NCI-H1105 (cell line): Measurements from ENCODE around the gene GNS.
"Not testable (repeated sequence)": the region's sequence is repeated elsewhere in the genome, so short reads cannot be mapped to it uniquely, and the experiment has no call there.

Experiments
- DNase-seq: peaks from one replicate; lab custom pipeline; 2025; lab: John Stamatoyannopoulos, UW

Gene GNS

DNA sequence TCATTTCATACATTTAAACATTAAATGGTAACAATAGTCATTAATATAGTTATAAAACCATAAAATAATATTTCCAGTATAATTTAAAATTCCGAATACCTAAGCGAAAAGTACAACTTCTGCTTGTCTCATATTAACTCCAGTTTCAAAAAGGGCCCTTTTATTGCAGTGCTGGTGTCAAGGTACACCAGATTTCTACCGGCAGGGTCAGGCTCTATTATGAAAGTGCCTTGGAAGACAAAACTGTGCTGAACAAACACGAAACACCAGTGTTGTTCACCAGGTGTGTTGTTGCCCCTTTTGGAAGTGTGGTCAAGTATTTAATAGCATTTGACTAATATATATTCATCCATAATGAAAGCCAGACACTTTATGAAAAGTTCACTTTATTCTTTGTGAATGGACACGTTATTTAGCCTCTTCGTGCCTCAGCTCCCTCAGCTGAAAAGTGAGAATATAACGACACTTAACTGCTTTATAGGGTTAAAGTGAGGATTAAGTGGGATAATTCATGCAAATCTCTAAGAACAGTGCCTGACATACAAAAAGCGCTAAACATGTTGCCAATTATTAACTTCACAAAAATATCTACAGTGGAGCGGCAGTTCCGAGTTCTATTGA, 20.3 kb upstream of the GNS start:
- no peak for DNase-seq

DNA sequence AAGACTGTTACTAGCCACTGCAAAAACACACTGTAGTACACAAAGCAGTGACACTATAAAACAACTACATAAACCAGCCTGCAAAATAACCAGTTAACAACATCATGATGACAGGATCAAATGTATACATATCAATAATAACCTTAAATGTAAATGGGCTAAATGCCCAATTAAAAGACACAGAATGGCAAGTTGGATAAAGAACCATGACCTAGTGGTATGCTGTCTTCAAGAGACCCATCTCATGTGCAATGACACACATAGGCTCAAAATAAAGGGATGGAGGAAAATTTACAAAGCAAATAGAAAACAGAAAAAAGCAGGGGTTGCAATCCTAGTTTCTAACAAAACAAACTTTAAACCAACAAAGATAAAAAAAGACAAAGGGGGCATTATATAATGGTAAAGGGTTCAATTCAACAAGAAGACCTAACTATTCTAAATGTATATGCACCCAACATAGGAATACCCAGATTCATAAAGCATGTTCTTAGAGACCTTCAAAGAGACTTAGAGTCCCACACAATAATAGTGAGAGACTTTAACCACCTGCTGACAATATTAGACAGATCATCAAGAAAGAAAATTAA, 16.0 kb upstream of the GNS start:
- DNase-seq: not testable (repeated sequence)

DNA sequence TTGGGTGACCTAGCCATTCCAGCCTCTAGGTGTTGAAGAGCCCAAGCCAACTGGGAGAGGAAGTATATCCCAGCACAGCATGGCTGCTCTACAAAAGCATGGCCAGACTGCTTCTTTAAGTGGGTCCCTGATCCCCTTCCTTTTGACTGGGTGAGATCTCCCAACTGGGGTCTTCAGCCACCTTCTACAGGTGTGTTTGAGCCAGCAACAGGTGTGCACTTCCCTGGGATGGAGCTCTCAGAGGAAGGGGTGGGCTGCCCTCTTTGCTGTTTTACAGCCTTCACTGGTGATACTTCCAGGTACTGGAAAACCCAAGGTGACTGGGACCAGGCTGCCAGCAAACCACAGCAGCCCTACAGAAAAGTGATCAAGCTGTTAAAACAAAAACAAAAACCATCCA, 14.2 kb upstream of the GNS start:
- no peak for DNase-seq

DNA sequence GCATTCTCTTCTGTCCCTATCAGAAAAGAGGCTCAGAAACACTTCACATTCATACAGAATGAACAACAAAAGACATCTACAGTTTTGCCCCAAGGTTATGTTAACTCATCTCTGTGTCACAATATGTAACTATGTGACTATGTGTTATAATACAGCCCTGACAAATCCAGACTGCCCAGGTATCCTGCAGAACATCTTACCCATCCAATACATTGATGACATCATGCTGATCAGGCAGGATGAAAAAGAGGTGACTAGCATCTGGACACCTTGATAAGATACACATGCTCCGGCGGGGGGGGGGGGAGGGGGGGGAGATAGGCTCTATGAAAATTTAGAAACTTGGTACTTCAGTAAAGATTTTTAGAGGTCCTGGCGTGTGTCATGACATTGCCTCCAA, 8.3 kb upstream of the GNS start:
- no peak for DNase-seq

DNA sequence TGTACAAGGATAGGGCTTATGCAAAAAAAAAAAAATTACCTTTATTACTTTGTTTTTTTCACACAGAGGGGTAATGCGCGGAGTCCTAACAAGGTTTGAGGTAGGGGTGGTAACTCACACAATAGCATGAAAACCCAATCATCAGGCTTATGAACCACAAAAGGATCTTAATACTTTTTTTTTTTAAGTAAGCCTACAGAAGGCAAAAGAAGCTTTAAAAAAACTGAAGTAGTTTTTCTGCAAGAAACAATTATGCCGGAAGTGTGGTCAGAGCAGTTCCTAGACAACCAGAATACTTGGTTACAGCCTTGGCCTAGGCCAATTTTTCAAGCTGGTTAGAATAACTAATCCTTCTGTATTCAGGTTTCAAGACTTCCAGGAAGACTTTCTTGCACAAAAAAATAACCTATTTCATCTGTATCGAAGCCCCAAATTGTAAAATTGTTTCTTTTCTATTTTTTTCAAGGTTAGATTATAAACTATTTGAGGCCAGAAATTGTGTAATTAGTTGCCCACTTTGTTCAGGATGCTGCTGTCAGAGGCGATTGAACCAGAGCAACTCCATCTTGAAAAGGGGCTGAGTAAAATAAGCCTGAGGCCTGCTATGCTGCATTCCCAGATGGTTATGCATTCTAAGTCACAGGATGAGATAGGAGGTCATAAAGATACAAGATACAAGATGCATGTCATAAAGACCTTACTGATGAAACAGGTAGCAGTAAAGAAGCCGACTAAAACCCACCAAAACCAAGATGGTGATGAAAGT, 1.8 kb upstream of the GNS start:
- DNase-seq: no peak

DNA sequence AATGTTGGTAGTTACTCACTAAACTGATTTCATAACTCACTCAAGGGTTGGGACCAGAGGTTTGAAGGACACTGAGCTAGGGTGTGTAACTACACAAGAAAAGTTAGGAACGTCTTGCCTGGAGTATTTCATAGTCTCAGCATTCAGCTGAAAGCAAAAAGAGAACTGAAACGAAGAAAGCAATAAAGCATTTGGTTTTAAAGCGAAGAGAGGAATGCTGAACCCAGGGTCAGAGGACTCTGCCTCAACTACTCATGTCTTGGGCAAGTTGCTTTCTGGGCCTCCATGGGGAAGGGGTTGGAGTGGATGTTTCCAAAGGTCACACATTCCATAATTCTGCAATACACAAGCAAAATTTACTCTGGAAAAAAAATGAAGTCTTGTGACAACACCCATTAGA, 1.4 kb downstream of the GNS start:
- DNase-seq: no peak

DNA sequence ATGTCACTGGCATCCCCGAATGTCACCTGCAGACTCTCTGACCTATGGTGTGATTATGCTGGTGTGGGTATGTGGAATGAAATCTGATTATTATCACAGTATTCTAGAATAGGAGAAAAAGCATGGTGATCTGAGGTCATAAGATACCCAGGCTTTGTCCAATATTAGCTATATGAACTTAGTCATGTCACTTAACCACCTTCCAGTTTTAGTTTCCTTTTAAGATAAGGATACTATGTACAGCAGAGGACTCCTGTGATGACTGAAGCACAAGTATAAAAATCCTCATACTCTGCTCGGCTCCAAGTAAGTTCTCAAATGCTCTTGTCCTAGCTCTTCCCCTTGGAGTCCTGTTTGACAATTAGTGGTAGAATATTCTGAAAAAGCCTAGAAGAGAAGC, 2.8 kb downstream of the GNS start:
- DNase-seq: no peak

DNA sequence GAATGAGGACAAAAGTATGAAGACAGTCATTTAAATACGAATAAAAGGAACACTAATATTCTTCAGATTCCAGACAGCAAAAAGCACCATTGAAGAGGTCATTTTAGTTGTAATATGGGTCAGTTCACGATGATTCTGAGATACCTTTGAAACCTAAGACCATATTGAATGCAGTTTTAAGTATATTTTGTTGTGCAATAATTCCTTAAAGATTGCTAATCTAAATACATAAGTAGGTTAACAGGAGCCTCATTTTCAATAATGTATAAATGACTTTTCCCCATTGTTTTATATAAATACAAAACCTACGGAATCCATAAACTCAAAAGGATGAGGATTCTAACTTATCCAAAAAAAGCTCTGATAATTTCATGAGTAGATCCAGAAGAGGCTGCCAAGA, 5.8 kb downstream of the GNS start:
- DNase-seq: no peak

DNA sequence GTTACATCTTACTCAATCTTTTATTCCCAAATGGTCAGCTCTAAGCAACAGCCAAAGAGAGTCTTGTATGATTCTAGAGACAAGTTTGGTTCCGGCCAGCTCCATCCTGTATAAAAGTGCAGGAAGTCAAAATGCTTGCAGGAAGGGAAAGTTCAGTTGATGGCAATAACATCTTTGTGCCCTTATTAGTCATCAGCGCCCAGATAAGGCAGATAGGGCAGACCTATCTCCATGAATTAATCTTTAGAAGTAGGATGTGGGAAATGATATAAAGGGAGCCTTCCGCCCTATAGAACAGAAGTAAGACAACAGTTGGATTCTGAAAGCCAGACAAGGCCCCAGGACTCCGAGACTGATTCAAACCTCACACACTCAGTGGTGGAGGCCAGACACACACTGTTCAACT, 6.4 kb downstream of the GNS start:
- DNase-seq: no peak

DNA sequence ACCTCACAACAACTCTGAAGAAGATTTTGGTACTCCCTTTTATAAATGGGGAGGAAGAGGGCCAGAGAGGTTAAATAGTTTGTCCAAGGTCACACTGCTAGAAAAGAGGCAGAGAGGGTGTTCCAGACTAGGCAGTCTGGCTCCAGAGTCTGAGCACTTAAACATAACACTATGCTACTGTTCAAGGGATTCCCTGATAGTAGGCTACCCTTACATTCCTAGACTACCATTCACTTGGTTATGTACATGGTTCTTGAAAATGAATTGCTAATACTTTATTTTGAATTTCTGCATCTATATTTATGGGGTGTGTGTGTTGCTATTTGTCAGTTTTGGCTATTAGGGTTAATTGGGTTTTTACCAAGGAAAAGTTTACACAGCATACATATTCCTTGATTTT, 7.2 kb downstream of the GNS start:
- DNase-seq: no peak

DNA sequence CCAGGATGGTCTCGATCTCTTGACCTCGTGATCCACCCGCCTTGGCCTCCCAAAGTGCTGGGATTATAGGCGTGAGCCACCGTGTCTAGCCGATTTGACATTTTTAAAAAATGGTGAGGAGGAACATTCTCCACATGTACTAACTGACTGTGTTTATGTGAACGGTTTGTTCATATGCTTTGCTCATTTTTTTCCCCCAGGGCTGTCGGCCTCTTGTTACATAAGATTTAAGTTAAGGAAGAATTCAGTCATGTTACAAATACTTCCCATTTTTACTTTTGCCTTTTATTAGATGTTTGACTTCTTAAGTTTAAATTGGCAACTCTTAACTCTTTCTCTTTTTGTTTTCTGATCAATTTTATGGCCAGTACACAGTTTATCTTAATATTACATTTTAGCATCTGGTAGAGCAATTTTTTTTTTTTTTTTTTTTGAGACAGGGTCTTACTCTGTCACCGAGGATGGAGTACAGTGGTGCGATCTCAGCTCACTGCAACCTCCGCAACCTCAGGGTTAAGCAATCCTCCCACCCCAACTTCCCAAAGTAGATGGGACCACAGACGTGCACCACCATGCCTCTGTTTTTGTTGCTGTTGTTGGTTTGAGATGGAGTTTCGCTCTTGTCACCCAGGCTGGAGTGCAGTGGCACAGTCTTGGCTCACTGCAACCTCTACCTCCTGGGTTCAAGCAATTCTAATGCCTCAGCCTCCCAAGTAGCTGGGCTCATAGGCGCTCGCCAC, 9.6 kb downstream of the GNS start:
- DNase-seq: no peak

DNA sequence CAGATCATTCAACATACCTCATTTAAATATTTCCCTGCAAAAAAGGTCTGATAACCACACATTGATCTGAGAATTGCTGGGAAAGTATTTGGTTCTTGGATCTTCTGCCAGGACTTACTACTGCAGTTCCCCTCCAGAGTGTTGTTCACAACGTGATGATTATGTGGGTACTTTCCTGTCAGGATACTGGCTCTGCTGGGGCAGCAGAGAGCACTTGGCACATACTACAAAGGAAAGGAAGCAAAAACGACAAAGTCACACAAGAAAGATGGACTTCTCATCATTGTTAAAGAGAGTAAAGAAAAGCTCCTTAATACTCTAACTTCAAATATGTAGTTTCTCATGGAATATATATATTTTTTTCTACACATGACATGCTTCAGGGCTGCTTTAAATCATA, 11.5 kb downstream of the GNS start:
- no peak for DNase-seq

DNA sequence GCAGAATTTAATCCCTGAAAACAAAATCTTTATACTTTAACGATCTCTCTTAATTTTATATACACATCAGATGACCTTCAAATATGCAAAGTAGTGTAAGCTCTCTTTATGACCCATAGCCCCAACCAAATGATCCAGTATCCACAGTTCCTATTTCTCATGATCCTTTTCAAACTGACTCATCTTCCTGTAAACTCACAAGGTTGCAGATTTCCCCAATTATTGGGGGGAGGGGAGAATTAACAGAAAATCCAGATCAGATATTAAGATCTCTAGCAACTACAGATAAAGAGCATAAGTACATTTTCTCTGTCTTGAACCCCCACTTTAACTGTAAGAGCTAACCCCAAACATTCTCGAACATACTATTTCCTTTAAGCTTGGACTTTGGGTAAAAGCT, 12.5 kb downstream of the GNS start:
- DNase-seq: no peak

DNA sequence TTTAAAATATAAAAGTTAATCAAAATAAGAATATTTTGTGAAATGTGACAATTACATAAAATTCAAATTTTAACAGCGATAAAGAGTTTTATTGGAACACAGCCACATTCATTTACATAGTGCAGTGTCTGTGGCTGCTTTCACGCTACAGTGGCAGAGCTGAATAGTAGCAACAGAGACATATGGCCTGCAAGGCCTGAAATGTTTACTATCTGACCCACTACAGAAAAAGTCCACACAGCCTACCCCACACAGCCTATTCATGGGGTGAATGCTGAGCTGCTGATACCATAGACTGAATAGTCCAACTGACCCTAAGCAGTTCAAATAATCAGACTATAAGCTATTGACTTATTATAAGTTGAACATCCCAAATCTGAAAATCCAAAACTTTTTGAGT, 13.2 kb downstream of the GNS start:
- no peak for DNase-seq

DNA sequence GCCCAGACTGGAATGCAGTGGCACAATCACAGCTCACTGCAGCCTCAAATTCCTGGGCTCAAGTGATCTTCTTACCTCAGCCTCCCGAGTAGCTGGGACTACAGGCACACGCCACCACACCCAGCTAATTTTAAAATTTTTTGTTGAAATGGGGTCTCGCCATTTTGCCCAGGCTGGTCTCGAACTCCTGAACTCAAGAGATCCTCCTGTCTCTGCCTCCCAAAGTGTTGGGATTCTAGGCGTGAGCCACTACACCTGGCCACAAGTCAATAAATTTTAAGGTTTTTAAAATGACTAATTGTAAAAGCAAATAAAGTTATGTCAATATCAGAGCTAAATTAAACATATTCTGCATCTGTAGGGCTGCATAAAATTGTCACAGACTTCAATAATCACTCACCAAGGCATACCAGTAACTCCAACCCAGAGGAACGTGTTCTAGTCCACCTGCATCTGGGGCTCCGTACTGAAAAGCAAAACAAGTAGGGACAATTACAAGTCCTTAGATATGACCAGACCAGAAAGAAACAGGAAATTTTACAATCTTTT, 13.9 kb downstream of the GNS start:
- no peak for DNase-seq

DNA sequence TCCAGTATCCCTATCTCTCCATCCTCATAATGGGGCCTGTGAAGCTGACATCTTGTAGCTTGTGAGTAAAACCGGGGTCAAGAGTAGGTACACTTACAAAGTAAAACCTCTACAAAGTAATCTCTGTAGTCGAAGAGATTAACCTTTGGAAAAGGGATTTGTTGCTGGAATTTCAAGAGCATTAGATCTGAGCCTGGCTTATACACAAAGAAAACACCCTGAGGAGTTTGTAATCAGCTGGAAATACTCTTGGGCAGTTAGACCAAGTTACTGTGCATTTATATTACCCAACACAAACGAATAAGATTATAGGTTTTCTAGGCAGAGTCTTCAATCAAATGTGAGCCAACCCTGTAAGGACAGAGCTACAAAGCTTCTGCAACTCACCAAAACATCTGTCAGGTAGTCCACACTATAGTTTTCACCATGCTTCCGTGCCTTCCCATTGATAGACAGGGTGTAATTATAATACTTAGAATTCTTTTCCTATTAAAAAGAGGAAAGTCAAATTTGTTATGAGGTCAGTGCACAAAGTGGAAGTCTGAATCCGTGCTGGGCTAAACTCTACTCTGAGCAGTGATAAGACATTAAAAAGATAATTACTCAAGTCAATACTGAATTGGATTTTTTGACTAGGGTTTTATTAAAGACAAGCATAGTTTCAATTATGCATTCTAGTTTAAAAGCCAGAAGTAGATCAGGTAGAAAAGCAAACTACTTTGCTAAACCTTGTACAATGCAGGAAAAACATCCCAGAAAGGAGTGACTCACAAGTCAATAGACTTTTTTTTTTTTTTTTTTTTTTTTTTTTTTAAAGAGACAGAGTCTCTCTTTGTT, 14.6 kb downstream of the GNS start:
- DNase-seq: no peak

DNA sequence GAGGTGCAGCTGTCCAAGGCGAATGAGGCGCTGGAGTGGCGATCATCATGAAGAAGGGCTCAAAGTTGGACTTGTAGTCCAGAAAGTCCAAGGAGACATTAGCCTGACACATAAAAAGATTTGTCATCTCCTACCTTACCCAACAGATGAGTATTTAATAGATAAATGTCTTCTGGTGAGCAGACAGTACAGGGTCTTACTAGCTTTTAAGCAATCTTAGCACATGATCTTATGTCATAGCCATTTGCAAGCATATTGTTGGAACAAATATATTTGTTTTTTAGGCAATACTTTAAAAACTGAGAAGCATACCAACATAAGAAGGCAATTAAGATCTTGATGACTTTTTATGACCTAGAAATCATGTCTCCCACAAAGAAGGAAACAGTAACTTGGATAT, 16.0 kb downstream of the GNS start:
- DNase-seq: no peak

DNA sequence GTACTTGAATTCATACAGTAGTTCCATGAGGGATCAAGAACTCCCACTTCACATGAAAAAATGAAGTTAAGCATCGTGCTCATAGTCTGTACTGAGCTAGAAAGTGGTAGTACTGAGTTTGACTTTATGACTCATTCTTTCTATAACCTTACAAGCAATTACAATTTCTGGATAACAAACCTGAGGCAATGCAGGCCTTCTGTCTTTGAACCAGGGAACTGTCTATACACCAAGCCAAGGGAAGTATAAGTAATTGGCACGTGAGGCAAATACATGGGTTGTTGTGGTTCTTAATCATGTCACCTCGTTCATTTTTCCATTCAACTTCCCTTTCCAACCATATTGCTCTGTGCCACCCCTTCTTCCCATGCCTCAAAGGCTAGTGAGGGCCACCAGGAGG, 16.8 kb downstream of the GNS start:
- DNase-seq: no peak

DNA sequence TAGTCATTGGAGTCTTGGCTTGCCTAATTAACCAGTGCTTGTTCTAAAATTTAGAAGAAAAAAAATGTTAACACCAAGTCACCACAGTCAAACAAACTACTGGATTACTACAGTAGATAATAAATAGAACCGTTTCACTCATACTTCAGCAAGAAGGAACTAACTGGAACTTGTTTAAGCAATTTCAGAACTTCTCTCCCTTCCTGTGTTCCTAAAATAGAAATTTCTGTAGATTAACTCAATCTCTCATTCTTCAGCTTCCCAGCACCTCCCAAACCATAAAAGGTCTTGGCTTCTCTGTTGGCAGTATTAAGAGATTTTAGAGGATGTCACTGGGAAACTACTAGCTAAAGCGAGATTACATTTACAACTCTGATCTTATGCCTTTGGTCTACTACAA, 18.6 kb downstream of the GNS start:
- DNase-seq: no peak

DNA sequence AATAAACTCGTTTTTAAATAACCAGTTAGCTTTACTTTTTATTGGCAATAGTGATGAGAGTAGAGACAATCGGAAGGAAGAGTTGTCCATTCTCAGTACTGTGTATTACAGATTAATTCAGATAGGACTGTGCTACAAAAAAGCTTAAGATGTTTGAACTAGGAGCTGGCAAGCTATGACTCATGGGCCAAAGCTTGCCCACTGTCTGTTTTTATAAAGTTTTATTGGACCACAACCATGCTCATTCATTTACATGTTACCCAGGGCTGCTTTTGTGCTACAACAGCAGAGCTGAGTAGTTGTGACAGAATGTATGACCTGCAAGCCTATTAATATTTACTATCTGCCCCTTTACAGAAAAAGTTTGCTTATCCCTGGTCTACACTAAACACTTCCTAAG, 19.4 kb downstream of the GNS start:
- DNase-seq: no peak

DNA sequence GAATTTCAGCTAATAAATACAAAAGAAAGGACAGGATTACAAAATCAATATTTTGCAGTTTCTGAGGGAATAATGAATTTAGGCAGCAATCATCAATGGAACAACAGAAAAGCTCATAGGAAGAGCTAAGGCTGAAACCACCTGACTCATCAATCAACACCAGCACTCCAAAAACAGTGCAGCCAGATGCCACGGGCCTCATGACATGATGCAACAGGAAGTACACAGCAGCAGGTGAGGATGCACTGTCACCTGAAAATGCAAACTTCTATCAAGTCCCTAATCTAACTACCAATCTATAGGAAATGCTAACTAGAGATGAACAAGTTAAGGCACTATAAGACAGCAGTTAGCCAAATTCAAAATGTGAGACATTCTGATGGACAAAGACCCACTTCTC, 21.7 kb downstream of the GNS start:
- no peak for DNase-seq

DNA sequence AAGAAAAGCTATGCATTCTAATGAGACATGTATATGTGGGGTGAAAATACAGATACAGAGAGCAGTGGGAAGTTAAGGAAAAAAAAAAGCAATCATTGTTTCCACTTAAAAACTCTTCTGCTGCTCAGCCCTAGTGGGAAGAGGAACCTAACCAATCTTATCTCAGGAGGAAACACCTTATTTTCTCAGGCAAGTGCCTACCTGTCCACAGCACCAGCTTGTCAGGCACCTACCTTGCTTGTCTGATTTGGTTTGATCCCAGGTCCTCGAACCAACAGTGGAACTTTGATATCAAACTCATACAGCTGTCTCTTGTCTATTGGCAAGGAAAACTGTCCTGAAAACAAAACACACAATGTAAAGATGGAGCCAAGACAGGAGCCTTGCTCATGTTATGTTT, 22.4 kb downstream of the GNS start:
- no peak for DNase-seq
